ENCODE results near the gene UBL7.
"Not testable (repeated sequence)": the region's sequence is repeated elsewhere in the genome, so short reads cannot be mapped to it uniquely, and the experiment has no call there.

UBL7 gene

DNA sequence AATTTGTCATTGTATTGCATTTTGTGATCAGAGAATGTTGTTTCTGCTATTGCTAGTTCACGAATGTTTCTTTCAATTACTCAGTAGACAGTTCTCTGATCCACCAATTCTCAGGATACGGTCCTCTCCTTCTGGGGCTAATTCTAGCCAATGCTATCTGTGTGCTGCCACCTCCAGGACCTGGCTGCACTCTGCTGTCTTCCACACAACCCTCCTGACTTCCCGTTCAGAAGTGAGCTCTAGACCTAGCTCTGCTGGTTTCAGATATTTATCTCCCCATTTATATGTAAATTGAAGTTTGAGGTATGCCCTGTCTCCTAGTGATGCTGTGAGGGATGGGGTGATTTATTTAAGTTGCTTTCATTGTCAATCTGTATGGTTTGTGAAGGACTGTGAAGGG lies 21.7 kb upstream of the UBL7 start:
- TF ChIP-seq POLR2A (IDR thresholded peaks at IDR 0.05; ENCODE audit: low read depth, low read length) = no peak
- DNase-seq (ENCODE audit: insufficient read length, low spot score) (no peak), FAIRE-seq (no peak)

DNA sequence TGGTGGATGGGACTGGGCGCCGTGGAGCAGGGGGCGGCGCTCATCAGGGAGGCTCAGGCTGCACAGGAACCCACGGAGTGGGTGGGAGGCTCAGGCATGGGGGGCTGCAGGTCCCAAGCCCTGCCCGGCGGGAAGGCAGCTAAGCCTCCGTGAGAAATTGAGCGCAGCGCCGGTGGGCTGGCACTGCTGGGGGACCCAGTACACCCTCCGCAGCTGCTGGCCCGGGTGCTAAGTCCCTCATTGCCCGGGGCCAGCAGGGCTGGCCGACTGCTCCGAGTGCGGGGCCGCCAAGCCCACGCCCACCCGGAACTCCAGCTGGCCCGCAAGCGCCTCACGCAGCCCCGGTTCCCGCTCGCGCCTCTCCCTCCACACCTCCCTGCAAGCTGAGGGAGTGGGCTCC lies 19.4 kb upstream of the UBL7 start:
- FAIRE-seq; DNase-seq (ENCODE audit: insufficient read length, low spot score): not testable (repeated sequence)

DNA sequence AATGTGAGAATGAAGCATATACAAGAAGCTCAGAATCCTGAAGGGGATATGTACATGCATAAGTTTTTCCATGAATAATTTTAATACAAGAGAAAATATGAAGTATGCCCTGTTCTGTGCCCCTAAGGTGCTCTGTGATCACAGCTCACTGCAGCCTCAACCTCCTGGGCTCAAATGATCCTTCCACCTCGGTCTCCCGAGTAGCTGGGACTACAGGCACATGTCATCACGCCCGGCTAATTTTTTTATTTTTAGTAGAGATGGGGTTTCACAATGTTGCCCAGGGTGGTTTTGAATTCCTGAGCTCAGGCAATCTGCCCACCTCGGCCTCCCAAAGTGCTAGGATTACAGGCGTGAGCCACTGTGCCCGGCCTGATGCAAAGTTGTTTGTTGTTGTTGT lies 10.7 kb upstream of the UBL7 start:
- not testable (repeated sequence) for FAIRE-seq; DNase-seq (ENCODE audit: insufficient read length, low spot score)

DNA sequence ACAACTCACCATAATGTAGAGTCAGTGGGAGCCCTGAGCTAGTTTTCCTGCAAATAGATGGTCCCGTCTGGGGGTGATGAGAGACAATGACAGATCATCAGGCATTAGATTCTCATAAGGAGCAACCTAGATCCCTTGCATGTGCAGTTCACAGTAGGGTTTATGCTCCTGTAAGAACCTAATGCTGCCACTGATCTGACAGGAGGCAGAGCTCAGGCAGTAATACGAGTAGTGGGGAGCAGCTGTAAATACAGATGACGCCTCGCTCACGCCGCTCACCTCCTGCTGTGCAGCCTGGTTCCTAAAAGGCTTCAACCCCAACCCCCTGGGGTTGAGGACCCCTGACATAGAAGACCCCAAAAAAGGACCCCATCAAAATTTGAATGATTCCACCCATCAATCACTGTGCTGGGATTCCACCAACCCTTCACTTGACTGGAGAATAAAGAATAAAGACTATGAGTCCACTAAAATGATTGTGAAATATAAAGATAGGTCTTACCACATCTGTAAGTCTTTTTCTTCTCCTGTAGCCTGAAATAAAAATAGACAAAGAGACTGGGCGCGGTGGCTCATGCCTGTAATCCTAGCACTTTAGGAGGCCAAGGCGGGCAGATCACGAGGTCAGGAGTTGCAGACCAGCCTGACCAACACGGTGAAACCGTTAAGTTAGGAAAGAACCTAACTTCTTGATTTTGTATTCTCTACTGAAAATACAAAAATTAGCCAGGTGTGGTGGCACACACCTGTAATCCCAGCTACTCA lies 9.9 kb upstream of the UBL7 start:
- DNase-seq (ENCODE audit: insufficient read length, low spot score) (no peak), FAIRE-seq (no peak)
- no peak for TF ChIP-seq POLR2A (IDR thresholded peaks at IDR 0.05; ENCODE audit: low read depth, low read length)

DNA sequence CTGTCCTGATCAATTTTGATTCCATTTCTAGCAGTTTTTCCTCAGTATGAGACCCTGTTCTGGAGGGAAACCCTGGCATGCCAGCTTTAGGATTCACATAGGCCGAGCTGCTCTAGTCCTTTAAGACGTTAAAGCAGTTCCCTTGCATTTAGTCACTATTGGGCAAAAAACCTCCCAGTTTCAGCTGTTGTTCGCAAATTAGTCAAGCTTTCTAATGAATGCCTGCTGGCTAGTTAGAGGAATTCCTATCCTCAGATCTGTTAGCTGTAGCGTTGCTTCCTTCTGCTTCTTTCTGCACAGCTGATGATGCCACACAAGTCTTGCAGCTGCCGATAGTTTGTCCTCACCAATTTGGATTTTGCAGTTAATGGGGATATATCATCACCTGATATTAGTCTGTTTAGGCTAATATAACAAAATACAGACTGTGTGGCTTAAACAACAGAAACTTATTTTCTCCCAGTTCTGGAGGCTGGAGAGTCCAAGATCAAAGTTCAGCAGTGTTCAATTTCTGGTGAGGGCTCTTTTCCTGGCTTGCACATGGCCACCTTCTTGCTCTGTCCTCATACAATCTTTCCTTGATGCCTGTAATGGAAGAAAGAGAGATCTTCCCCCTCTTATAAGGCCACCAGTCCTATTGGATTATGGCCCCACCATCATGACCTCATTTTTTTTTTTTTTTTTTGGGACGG lies 7.5 kb upstream of the UBL7 start:
- DNase-seq (ENCODE audit: insufficient read length, low spot score) = no peak
- TF ChIP-seq POLR2A (IDR thresholded peaks at IDR 0.05; ENCODE audit: low read depth, low read length) = no peak
- FAIRE-seq = no peak

DNA sequence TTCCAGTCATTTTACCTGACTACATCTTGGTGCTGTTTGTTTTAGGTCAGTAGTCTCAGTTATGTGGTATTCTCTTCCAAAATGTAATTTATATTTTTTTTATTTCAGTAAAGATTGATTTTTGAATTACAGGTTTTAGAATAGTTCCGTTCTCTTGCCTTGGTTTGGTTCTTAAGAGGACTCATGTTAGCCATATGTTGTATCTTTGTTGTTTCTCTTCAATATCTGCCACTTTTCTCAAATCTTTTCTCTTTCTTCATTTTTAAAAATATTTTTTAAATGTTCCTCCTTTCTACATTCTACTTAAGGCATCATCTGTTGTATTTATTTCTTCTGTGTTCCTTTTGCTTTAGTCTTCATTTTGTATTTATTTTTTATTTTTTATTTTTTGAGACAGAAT lies 5.6 kb upstream of the UBL7 start:
- no peak for FAIRE-seq
- TF ChIP-seq POLR2A (IDR thresholded peaks at IDR 0.05; ENCODE audit: low read depth, low read length) = no peak

DNA sequence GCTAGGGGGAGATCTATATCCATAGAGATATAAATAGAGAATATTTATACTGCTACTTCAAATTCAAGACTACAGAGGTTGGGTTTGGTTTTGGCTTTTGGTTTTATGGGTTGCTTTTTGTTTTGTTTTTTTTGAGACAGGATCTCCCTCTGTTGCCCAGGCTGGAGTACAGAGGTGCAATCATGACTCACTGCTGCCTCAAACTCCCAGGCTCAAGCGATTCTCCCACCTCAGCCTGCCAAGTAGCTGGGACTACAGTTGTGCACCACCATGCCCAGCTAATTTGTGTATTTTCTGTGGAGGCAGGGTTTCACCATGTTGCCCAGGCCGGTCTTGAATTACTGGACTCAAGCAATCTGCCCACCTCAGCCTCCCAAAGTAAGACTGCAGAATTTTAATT lies 3.9 kb upstream of the UBL7 start:
- no peak for FAIRE-seq
- no peak for DNase-seq (ENCODE audit: insufficient read length, low spot score)
- no peak for TF ChIP-seq POLR2A (IDR thresholded peaks at IDR 0.05; ENCODE audit: low read depth, low read length)

More for the DNA sequence above, 5.6 kb upstream of the UBL7 start:
- DNase-seq (ENCODE audit: insufficient read length, low spot score) = no peak

DNA sequence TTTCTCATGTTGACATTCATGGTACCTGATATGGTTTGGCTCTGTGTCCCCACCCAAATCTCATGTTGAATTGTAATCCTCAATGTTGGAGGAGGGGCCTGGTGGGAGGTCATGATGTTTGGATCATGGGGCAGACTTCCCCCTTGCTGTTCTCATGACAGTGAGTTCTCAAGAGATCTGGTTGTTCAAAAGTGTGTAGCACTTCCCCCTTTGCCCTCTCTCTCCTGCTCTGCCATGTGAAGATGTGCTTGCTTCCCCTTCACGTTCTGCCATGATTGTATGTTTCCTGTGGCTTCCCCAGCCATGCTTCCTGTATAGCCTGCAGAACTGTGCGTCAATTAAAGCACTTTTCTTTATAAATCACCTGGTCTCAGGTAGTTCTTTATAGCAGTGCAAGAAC lies 3.3 kb upstream of the UBL7 start:
- DNase-seq (ENCODE audit: insufficient read length, low spot score) (no peak), FAIRE-seq (no peak)
- no peak for TF ChIP-seq POLR2A (IDR thresholded peaks at IDR 0.05; ENCODE audit: low read depth, low read length)

DNA sequence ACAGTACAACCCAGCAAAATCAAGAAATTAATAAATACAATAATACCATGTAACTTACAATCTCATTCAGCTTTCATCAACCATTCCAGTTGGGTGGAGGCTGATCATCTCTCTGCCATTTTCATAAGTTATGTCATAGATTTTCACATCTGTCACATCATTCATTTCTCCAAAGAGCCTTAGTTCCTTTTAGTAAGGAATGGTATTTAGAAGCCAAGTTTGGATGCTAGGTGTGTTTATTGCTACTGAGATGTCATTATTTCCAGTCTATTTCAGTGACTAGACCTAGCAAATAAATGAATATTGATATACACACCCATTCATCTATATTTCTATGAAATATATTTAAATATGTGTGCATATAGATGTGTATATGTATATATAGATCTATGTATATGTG lies 2.7 kb upstream of the UBL7 start:
- DNase-seq (ENCODE audit: insufficient read length, low spot score) (no peak), FAIRE-seq (no peak)
- no peak for TF ChIP-seq POLR2A (IDR thresholded peaks at IDR 0.05; ENCODE audit: low read depth, low read length)

DNA sequence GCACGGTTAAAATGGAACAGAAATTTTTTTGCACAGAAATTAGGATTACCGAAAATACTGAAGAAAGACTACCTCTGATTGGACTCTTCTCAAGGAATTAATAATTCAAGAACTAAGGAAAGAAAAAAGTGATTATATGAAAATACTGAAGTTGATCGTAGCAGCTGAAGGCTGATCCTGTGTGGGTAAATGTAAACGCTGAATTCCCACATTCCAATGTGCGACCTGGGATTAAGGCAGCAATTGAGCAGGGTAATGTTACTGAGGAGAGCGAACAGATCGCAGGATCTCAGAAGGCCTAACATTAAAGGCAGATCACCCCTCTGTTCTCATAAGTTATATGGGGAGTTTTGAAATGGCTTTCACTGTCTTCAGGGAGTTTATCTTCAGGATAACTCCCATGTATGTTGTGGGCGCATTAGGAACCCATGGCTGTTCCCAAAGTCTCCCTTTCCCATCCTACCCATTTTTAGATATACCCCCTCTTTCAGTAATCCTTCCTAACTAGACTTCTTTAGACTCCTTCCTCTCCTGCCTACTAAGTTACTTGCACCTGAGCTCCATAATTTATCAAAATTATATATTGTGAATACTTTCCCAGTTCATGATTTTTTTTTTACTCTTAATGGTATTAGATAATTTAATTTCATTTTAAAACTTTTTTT lies 1.0 kb upstream of the UBL7 start:
- FAIRE-seq (no peak), DNase-seq (ENCODE audit: insufficient read length, low spot score) (no peak)
- no peak for TF ChIP-seq POLR2A (IDR thresholded peaks at IDR 0.05; ENCODE audit: low read depth, low read length)

DNA sequence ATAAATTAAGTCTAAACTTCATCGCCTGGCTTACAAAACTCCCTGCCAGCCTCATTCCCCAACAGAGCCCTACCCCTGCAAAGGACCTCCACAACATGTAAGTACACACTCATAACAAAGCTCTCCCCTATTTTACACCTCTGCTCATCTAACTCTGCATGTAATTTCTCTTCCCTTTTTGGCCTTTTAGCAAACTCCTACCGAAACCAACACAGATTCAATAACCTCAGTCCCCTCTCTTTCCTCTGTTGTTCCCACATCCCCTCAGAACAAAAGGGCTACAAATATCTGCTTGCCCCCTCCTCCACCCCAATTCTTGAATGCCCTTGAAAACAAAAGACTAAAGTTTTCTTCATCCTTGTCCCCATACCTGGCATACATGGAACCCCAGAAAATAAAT lies 662 bp downstream of the UBL7 start:
- FAIRE-seq = no peak
- TF ChIP-seq POLR2A (IDR thresholded peaks at IDR 0.05; ENCODE audit: low read depth, low read length) = no peak
- DNase-seq (ENCODE audit: insufficient read length, low spot score) = no peak

DNA sequence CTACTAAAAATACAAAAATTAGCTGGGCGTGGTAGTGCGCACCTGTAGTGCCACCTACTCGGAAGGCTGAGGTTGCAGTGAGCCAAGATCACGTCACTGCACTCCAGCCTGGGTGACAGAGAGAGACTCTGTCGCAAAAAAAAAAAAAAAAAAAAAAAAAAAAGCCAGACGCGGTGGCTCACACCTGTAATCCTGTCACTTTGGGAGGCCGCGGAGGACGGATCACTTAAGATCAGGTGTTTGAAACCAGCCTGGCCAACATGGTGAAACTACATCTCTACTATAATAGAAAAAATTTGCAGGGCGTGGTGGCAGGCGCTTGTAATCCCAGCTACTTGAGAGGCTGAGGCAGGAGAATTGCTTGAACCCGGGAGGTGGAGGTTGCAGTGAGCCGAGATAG lies 1.2 kb downstream of the UBL7 start:
- not testable (repeated sequence) for FAIRE-seq; DNase-seq (ENCODE audit: insufficient read length, low spot score)

DNA sequence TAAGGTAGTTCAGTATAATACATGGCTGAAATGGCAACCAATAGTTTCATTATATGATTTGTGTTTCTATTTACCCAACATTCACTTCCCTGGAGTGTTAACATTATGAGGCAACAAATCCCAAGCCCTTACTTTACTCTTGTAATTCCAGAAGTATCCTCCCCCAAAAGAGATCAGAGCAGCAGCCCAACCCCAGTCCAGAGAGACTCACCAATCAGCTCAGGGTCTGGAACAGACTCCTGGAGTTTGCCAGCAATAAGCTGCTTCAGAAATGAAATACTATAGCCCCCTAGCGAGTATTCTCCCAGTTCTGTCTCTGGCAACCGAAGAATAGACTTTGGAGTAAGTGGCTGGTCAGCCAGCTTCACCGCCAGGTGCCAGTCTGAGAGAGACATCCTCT lies 2.5 kb downstream of the UBL7 start:
- DNase-seq (ENCODE audit: insufficient read length, low spot score) (no peak), FAIRE-seq (no peak)
- TF ChIP-seq POLR2A (IDR thresholded peaks at IDR 0.05; ENCODE audit: low read depth, low read length) = no peak

DNA sequence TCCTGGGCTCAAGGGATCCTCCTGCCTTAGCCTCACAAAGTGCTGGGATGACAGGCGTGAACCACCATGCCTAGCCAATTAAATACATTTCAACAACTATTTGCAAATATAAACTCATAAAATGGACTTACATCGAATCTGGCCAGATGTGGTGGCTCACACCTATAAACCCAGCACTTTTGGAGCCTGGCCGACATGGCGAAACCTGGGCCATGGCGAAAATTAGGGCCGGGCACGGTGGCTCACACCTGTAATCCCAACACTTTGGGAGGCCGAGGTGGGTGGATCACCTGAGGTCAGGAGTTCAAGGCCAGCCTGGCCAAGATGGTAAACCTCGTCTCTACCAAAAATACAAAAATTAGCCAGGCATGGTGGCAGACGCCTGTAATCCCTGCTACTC lies 3.9 kb downstream of the UBL7 start:
- not testable (repeated sequence) for DNase-seq (ENCODE audit: insufficient read length, low spot score); FAIRE-seq
